H1 (cell line): ENCODE results near the gene ENOPH1. TPM values are rescaled to one million over a fixed set of nuclear protein-coding genes. Genes with fewer than 3 reads are reported as not detected.

Source experiments
- BCL11A ChIP-seq, 2 experiments: IDR thresholded peaks; one replicate each; pipeline ENCODE4 v1.6.1; 2011; ENCODE audit warnings: low read depth in 2 of 2, low read length in 2 of 2, mild to moderate bottlenecking in 2 of 2
- KDM1A ChIP-seq: fragments of 200-600, 300-600 bp; sonication (generic); IDR thresholded peaks from 2 replicates; pipeline ENCODE4 v1.7.1; 2016; ENCODE audit warnings: mild to moderate bottlenecking, low read length, borderline replicate concordance
- RBBP5 ChIP-seq: IDR thresholded peaks from 2 replicates; pipeline ENCODE4 v1.7.1; 2012; ENCODE audit warnings: low read depth, mild to moderate bottlenecking, inconsistent platforms, low read length, moderate library complexity, borderline replicate concordance
- polyA plus RNA-seq, 7 experiments: library from polyadenylated mRNA; depleted of rRNA in 3 of 7; stranded (reverse) in 5 of 7; unstranded in 2 of 7; fragments of >200 nt in 5 of 7; fragments of 200-250 nt in 2 of 7; gene quantifications; 1 replicate in 5 of 7; 2 replicates in 1 of 7; 4 replicates in 1 of 7; pipeline versions ENCODE4 v1.2.1 to v1.2.3, GENCODE V29; 2011 to 2013; ENCODE audit warnings: missing spikeins in 2 of 7, mixed read lengths in 2 of 7
- total RNA-seq: library from RNA; stranded (reverse); fragmentation: NEBNext Ultra II Directional; extraction: Animal tissue kit (Norgen Biotek cat#: 25700); gene quantifications from 2 replicates; pipeline ENCODE4 v1.2.1, GENCODE V29; 2021
- TF ChIP-seq, protein P1 (sequence below): IDR thresholded peaks from 2 replicates; pipeline ENCODE4 v1.6.1; 2012; ENCODE audit warnings: inconsistent platforms

Gene ENOPH1
- total and polyA plus RNA-seq, 2 of the 8 experiments (the other 6 are each of a cell fraction or from before 2014, with no cell fraction given), result 25.1 to 89.3 TPM

- TF ChIP-seq, protein P1, sequence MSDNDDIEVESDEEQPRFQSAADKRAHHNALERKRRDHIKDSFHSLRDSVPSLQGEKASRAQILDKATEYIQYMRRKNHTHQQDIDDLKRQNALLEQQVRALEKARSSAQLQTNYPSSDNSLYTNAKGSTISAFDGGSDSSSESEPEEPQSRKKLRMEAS, result no peak
- no peak for TF ChIP-seq KDM1A
- TF ChIP-seq BCL11A (IDR thresholded peaks at IDR 0.05; ENCODE audit: low read depth in 2 of 2, low read length in 2 of 2), result no peak
- TF ChIP-seq RBBP5, result no peak
These were observed 26.9 kb downstream of the ENOPH1 start (continued) for GRCh38 chr4:82457266-82457665.
